Neural cell (in vitro differentiated cells): ENCODE data around the gene OSBP2. TPM values are rescaled to one million over a fixed set of nuclear protein-coding genes. Genes with fewer than 3 reads are reported as not detected.

Source experiments
- H2AFZ ChIP-seq: fragments of 200-600, 300-800 bp; sonication (generic), shearing (Covaris generic); 2 replicates; pipeline ENCODE4 v1.6.0; 2014; ENCODE audit warnings: low read depth, mild to moderate bottlenecking, antibody characterized with exemption, low read length, moderate library complexity
- H3F3A ChIP-seq: fragments of 200-600 bp; shearing (Covaris generic); 2 replicates; pipeline ENCODE4 v1.6.1; 2016; ENCODE audit warnings: mild to moderate bottlenecking, moderate library complexity, mixed read lengths, antibody characterized with exemption, low read length; ENCODE audit not compliant: insufficient read depth, poor library complexity, severe bottlenecking
- H3K27ac ChIP-seq: fragments of 200-600, 300-800 bp; sonication (generic), shearing (Covaris generic); 2 replicates; pipeline ENCODE4 v1.5.1; 2014; ENCODE audit warnings: mild to moderate bottlenecking, low read length, moderate library complexity
- H3K27me3 ChIP-seq: fragments of 300-800, 200-600 bp; sonication (generic), shearing (Covaris generic); 2 replicates; pipeline ENCODE4 v1.6.0; 2014; ENCODE audit warnings: mild to moderate bottlenecking, low read depth, low read length, moderate library complexity; ENCODE audit not compliant: insufficient read depth
- H3K36me3 ChIP-seq: fragments of 300-800, 200-600 bp; sonication (generic), shearing (Covaris generic); 2 replicates; pipeline ENCODE4 v1.5.1; 2014; ENCODE audit warnings: mild to moderate bottlenecking, antibody characterized with exemption, low read length, moderate library complexity; ENCODE audit not compliant: insufficient read depth
- H3K4me2 ChIP-seq: fragments of 300-800, 200-600 bp; sonication (generic), shearing (Covaris generic); 2 replicates; pipeline ENCODE4 v1.6.0; 2014; ENCODE audit warnings: mild to moderate bottlenecking, low read length
- H3K4me3 ChIP-seq: fragments of 300-800, 200-600 bp; sonication (generic), shearing (Covaris generic); 2 replicates; pipeline ENCODE4 v1.5.1; 2014; ENCODE audit warnings: mild to moderate bottlenecking, low read length, moderate library complexity
- H3K79me2 ChIP-seq: fragments of 200-600 bp; shearing (Covaris generic); replicated peaks from 2 replicates; pipeline ENCODE4 v1.6.0; 2014; ENCODE audit warnings: mild to moderate bottlenecking, low read length, moderate library complexity; ENCODE audit not compliant: insufficient read depth
- H3K9ac ChIP-seq: fragments of 300-800, 200-600 bp; sonication (generic), shearing (Covaris generic); 2 replicates; pipeline ENCODE4 v1.6.1; 2016; ENCODE audit warnings: mild to moderate bottlenecking, low read length, mixed read lengths
- H3K9me2 ChIP-seq: fragments of 200-600 bp; shearing (Covaris generic); 2 replicates; pipeline ENCODE4 v1.6.1; 2016; ENCODE audit warnings: mild to moderate bottlenecking, low read length, mixed read lengths; ENCODE audit not compliant: insufficient read depth
- H3K9me3 ChIP-seq: fragments of 200-600, 300-800 bp; sonication (generic), shearing (Covaris generic); 2 replicates; pipeline ENCODE4 v1.6.1; 2016; ENCODE audit warnings: mild to moderate bottlenecking, mixed run types, low read length, moderate library complexity, mixed read lengths
- H4K20me1 ChIP-seq: fragments of 200-600 bp; shearing (Covaris generic); 2 replicates; pipeline ENCODE4 v1.6.1; 2016; ENCODE audit warnings: mild to moderate bottlenecking, mixed run types; ENCODE audit not compliant: insufficient read depth
- CTCF ChIP-seq: fragments of 450-650 bp; IDR thresholded peaks from 2 replicates; pipeline ENCODE4 v1.5.1; 2014; ENCODE audit warnings: antibody characterized with exemption, mild to moderate bottlenecking, moderate library complexity; ENCODE audit not compliant: poor library complexity, severe bottlenecking
- EP300 ChIP-seq: fragments of 450-650 bp; conservative IDR thresholded peaks from 2 replicates; pipeline ENCODE4 v1.6.1; 2014; ENCODE audit warnings: antibody characterized with exemption, mild to moderate bottlenecking, moderate library complexity; ENCODE audit not compliant: poor library complexity, severe bottlenecking
- EZH2 ChIP-seq: fragments of 200-600, 300-800 bp; shearing (Covaris generic), sonication (generic); IDR thresholded peaks from 2 replicates; pipeline ENCODE4 v1.6.1; 2014; ENCODE audit warnings: antibody characterized with exemption, low read length, borderline replicate concordance, mild to moderate bottlenecking; ENCODE audit not compliant: insufficient read depth, poor library complexity, severe bottlenecking
- RAD21 ChIP-seq: fragments of 450-650 bp; conservative IDR thresholded peaks from 2 replicates; pipeline ENCODE4 v1.6.1; 2014; ENCODE audit warnings: antibody characterized with exemption, mild to moderate bottlenecking, moderate library complexity
- REST ChIP-seq: IDR thresholded peaks from 2 replicates; pipeline ENCODE4 v1.6.1; 2012; ENCODE audit warnings: borderline replicate concordance
- SMC3 ChIP-seq: fragments of 450-650 bp; conservative IDR thresholded peaks from 2 replicates; pipeline ENCODE4 v1.6.1; 2014; ENCODE audit warnings: antibody characterized with exemption, mild to moderate bottlenecking, moderate library complexity; ENCODE audit not compliant: poor library complexity
- polyA plus RNA-seq: library from polyadenylated mRNA; depleted of rRNA; stranded (reverse); fragments of >200 nt; gene quantifications from 2 replicates; pipeline ENCODE4 v1.2.3, GENCODE V29; 2014

The OSBP2 gene
- polyA plus RNA-seq, 1 donor from 2014 or later, result 8.7 TPM

GRCh38 chr22:30754971-30755758 is 60.5 kb downstream of the OSBP2 start:
- Histone ChIP-seq H3K27ac (no peak overlapping the region), H3F3A (no peaks in the 10 kb centered on the region), H3K4me3 (no peak overlapping the region), H3K9me3 (no peaks in the 10 kb centered on the region), H3K9ac (no peak overlapping the region), H4K20me1 (no peaks in the 10 kb centered on the region), H3K9me2 (no peaks in the 10 kb centered on the region), H3K4me2 (no peak overlapping the region), H3K79me2 (no peaks in the 10 kb centered on the region), H3K36me3 (no peaks in the 10 kb centered on the region), H3K27me3 (no peaks in the 10 kb centered on the region), H2AFZ (no peak overlapping the region)
- TF ChIP-seq SMC3, result peak; percentile 95
- peak; percentile 91 for TF ChIP-seq RAD21
- no peak for TF ChIP-seq REST
- peak; percentile 80 for TF ChIP-seq CTCF

GRCh38 chr22:30755759-30756124 is 61.1 kb downstream of the OSBP2 start:
- no peak for TF ChIP-seq SMC3
- TF ChIP-seq EP300, result no peak
- no peak for TF ChIP-seq CTCF
- no peak for TF ChIP-seq EZH2
- Histone ChIP-seq H3F3A (no peaks in the 10 kb centered on the region), H3K9me3 (no peaks in the 10 kb centered on the region), H3K4me2 (no peak overlapping the region), H3K79me2 (no peaks in the 10 kb centered on the region), H3K9ac (no peak overlapping the region), H4K20me1 (no peaks in the 10 kb centered on the region), H3K9me2 (no peaks in the 10 kb centered on the region), H3K27ac (no peak overlapping the region), H2AFZ (no peak overlapping the region), H3K27me3 (no peaks in the 10 kb centered on the region), H3K36me3 (no peaks in the 10 kb centered on the region), H3K4me3 (no peak overlapping the region)
